ENCODE data around the gene METTL6. TPM values are rescaled to one million over a fixed set of nuclear protein-coding genes. Genes with fewer than 3 reads are reported as not detected.
A peak's percentile ranks its signal among the peaks of the same experiment; 100 is the strongest.
"Not testable (repeated sequence)": the region's sequence is repeated elsewhere in the genome, so short reads cannot be mapped to it uniquely, and the experiment has no call there.

METTL6 gene, protein sequence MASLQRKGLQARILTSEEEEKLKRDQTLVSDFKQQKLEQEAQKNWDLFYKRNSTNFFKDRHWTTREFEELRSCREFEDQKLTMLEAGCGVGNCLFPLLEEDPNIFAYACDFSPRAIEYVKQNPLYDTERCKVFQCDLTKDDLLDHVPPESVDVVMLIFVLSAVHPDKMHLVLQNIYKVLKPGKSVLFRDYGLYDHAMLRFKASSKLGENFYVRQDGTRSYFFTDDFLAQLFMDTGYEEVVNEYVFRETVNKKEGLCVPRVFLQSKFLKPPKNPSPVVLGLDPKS
- total RNA-seq (2014; rRNA removed; shearing (Covaris generic)), result 29.3 and 37.2 TPM in 2 replicates

DNA sequence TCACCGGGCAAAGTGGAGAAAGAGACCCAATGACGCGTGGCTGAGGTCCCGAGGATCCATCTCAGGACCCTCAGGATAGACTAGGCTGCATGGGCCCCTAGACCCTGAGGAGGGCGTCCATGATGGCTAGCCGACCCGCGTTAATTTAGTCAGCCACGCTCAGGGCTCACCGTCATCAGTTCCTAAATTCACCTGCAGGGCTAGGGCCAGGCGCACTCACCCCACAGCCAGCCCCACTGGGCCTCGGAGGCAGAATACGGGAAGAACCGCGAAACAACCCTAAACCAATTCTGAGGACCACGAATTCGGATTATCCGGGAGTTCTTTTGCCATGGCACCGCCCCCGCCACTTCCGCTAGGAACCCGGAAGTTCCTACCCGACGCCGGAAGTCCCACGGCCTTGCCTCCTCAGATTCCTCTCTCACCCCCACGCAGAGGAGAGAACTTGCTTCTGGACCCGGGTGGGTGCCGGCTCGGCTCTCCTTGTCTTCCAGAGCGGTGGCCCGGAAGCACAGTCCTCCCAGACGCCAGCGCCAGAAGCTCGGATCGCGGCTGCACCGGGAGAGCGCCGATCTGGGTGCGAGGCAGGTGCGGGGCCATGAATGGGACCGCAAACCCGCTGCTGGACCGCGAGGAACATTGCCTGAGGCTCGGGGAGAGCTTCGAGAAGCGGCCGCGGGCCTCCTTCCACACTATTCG is at the start of gene METTL6, which contains the start of gene EAF1:
Gene METTL6 (minus strand): TSS at position 363 of the 699 bp plus-strand sequence. CDS start 1,033 bp downstream, outside the sequence.
Gene EAF1 (plus strand): TSS at position 417 of the 699 bp plus-strand sequence. CDS start 182 bp downstream, at position 599.
- peak; percentile 77 for DNase-seq (ENCODE audit: low read depth)

DNA sequence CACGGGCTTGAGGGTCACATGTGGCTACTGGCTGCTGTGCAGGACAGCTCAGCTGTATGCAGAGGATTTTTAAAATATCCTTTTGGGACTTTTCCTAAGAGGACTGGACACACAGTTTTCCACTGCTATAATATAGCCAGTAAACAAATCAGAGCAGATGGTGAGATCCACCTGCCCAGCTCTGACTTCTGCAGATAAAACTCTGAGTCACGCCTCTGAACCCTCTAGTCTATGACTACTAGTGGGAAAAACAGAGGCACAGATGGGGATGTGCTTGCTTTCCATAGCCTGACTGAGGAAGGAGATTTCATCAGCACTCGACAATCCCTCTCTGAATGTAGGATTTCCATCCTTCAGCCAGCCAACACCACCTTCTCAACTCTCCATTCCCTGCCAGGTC is 49.0 kb upstream of the METTL6 start:
- no peak for DNase-seq (ENCODE audit: low read depth)

DNA sequence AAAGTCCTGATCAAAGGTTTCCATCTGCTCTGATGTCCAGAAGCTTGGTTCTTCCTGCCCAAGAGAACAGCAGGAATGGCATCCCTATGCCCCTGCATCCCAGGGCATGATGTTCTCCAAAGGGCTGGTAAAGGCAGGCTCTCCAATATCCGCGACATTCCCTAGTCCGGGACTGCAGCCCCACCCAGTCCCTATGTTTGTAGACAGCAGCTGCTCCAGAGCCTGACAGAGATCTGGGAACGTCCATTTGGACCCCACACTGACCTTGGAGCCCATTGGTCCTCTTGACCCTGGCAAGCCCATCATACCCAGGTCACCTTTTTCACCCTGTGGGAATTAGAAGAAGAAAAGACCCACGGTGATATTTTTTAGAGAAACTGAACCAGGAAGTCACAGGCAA is 47.8 kb upstream of the METTL6 start:
- no peak for DNase-seq (ENCODE audit: low read depth)

DNA sequence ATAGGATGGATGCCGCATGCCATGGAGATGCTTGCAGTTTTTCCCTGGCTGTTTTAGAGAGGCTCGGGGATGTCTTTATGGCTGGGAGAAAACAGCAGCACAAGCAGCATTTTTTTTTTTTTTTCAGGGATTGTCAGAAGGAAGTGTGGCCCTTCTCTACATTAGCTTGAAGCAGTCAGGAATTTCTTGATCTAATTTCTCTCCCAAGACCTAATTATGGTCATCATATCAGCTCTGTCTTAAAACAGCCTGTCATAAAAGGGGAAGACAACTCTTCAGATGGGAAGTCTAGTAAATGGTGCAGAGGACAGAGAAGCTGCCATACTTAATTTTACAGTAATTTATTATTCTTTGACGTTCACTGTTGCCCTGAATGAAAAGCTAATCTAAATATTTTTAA is 44.5 kb upstream of the METTL6 start:
- no peak for DNase-seq (ENCODE audit: low read depth)

DNA sequence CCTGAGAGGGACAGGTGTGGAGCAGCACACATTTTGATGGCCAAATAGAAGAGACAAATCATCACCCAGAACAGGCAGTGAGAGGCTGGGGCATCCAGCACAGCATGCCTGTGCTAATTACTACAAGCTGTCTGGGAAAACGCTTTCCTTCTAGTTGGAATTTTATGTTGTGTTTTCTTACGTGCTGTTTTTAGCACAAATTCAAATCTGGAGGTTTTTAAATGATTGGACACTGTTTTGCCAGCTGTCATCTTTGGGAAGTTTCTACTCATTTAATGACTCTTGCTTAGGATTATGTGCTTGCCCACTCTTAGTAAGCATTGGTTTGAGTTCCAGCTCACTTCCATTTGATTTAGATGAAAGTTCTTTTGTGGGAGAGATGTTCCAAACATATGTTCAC is 43.5 kb upstream of the METTL6 start:
- no peak for DNase-seq (ENCODE audit: low read depth)

DNA sequence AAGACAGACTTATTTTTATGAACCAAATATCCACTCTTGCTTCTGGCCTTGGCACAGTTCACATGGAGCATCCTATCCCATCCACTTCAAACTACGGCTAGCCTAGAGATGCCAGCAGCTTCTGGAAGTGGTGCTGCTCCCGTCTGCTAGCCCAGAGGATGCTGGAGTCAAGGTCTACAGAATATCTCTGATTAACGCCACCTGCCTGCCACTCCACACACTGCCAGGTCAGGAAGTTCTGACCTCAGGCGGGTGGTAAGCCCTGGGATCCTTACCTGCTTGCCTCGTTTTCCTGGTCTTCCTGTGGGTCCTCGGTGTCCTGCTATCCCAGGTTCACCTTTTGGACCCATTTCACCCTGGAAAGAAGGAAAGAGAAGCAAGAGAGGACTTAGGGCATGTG is 42.9 kb upstream of the METTL6 start:
- no peak for DNase-seq (ENCODE audit: low read depth)

DNA sequence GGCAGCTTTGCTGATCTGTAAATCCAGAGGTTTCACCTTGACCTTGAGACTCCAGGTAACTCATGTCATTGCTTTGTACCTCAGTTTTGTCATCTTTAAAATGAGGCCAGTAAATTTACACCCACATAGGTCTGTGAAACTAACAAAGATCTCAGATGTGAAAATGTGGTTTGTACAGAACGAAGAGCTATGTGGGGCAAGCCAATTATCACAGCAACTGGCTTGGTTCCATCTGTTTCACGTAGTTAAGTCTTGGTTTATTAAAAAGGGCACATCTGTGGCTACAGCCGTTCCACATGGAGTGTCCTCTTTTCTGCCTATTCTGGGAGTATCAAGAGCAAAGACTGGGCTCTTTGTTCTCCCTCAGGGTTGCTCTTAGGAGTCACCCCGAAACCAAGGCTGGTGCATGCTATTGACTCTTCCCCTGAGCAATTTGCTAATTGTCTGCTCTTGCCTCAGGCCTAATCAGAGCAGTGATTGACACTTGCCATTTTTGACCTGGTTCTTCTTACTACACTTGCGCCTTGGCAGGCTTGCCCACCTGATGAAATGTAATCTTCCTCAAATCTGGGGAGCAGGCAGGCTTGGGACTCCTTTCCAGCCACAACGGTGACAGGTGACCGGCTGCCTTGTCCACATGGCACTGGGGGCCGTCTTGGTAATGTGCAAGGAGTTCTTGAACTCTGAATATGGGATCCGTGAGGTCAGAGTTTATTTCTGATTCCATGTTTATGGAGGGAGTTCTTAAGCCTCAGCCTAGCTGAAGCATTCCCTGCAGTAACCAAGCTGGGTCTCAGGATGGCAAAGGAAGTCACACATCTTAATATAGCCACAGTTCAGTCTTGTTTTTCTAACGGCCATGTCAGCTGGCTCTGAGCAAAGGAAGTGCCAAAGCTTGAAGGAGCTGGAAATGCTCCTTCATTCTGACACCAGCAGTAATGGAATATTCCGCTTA is 40.2 kb upstream of the METTL6 start:
- no peak for DNase-seq (ENCODE audit: low read depth)

DNA sequence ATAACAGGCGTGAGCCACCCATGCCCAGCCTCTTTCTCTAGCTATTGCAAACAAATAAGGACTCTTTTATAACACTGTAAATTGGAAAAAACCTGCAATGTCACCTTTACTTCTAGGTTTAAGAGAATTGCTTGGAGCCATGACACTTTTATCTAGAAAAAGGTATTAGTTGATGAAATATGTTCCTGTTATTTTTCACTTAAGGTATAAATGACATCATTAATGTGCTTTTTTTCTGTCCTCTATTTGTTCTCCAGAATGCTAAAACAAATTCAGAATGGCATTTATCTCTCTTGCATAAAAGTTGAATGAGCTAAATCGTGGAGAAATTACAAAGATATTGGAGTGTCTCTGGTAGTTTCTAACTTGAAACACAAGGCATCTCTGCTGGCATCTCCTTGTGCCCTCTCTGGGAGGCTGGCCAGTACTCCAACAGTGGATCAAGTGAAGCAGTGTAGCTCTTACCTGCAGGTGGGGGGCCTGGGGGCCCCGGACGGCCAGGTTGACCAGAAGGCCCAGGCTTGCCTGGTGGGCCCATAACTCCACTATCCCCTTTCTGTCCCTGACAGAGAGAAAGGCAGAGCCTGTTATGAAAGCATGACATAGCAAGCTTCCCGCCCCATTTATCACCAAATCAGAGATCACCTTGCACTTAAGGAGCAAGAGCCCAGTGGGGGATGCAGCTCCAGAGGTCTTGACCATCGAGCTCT is 38.7 kb upstream of the METTL6 start:
- no peak for DNase-seq (ENCODE audit: low read depth)

DNA sequence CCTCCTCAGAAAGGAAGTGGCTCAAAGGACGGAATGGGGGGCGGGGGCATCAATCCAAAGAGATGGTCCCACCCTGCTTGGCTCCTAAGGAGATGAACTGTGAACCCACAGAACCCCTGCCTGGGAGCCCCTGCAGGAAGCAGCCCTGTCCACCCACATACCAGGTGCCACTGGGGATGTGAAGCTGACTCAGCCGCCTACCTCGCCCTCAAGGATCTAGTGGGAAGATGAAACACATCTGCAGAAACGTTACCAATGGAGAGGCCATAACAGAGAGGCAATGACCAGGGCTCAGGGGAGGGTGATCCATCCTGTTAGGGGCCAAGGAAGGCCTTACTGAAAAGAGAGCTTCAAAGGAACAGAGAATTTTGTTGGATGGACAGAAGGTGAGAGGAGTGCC is 35.1 kb upstream of the METTL6 start:
- no peak for DNase-seq (ENCODE audit: low read depth)

DNA sequence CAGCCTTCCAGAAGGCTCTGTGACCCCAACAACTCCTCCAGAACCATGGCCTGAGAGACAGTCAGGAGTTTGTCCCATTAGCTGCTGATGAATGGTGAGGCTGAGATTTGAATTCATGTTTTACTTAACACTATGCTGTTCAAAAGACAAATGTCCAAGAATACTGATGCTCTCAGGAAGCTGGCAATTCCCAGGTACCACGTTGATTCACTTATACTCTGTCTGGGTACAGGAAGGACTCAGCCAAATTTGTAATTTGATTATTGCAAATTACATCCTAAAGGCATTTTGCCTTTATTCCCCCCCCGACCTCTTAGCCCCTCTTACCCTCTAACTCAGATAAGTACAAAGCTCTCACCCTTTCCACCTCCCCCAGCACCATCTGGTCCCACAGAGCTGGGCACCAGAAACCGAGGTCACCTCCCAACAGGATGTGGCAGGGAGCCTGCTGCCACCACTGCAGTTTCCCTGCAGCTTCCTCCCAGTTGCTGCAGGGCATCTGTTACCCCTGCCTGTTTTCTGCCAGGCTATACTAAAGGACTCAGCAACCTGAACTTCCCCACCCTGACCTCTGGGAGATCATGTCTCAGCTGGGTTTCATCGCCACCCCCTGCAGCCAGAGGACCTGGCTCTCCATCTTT is 33.7 kb upstream of the METTL6 start:
- no peak for DNase-seq (ENCODE audit: low read depth)

DNA sequence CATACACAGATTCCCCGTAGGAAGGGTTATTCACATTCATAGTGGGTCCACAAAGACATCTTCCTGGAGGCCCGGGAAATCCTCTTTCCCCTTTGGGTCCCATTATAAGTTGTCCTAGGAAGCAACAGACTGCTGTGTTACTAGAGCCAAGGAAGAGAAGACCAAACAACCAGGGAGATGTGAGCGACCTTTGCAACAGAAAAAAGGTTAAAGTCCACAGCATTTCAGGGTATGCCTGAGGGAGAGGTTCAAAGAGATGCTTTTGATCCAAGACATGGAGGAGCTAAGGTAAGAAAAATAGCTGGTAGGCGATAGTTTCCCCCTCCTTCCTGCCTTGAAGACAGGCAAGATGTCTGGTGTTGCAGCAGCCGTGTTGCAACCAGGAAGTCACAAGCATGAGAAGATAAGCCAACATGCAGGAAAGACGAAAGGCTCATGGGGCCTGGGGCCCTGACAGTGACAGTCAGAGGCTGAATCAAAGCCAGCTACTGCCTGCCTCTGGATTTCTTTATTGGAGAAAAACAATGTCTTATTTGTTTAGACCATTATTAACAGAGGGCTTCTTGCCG is 31.0 kb upstream of the METTL6 start:
- no peak for DNase-seq (ENCODE audit: low read depth)

DNA sequence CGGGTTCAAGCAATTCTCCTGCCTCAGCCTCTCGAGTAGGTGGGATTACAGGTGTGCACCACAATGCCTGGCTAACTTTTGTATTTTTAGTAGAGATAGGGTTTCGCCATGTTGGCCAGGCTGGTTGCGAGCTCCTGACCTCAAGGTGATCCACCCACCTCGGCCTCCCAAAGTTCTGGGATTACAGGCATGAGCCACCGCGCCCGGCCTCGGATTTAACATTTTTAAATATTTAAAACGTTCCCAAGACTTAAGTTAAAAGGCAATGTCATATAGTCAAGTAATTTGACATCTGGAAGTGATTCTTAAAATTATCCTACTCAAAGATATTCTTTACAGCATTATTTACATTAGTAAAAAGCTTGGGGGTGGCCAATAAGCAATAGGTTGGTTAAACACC is 29.6 kb upstream of the METTL6 start:
- DNase-seq (ENCODE audit: low read depth), result not testable (repeated sequence)

DNA sequence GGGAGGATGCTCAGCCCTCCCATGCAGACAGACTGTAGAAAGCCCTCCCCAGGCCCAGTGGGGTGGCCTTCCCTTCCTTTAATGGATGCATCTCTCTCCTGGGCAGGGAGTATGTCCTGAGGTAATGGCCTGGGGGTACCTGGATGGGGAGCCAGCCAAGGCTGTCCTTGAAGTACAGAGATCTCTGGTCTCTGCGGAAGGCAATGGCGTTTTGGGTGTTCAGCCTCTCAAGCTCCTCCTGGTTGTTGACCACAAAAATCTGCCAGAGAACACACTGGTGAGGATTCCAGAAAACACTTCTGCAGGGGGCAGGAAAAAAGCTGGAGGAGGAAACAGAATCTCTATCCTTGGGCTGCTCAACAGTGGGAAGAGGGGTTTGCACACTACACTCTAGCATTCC is 29.0 kb upstream of the METTL6 start:
- no peak for DNase-seq (ENCODE audit: low read depth)

DNA sequence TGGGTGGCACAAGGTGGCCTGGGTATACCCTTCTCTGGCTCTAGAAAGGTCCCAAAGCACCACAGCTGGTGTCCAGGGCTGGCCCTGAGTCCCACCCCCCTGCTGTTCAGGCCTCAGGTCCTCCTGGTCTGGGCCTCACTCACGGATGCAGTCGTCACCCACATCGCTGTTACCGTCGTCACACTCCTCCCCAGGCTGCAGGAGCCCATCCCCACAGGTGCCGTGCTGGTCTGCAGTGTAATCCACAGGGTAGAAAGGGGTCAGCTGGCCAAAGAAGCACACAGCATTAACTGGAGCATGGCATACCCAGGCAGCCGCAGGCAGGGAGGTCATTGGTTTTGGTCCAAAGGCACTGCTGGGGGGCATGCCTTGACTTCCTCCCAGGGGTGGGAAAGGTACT is 28.4 kb upstream of the METTL6 start:
- DNase-seq (ENCODE audit: low read depth), result no peak

DNA sequence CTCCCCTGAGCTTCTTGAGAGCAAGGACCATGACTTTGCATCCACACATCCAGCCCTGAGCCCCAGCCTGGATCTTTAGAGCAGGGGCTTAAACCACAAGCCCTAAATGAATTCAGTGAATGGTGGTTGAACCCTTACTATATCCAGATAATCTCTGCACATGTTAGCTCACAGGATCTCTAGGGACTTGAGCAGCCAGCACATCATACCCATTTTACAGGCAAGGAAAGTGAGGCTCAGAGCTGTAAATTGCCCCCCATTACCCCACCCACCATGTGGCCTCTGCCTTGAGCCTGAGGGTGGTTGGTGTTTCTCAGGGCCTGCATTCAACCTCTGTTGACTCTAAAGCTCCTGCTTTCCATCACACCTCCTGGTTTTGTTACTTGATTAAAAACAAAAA is 27.6 kb upstream of the METTL6 start:
- no peak for DNase-seq (ENCODE audit: low read depth)

DNA sequence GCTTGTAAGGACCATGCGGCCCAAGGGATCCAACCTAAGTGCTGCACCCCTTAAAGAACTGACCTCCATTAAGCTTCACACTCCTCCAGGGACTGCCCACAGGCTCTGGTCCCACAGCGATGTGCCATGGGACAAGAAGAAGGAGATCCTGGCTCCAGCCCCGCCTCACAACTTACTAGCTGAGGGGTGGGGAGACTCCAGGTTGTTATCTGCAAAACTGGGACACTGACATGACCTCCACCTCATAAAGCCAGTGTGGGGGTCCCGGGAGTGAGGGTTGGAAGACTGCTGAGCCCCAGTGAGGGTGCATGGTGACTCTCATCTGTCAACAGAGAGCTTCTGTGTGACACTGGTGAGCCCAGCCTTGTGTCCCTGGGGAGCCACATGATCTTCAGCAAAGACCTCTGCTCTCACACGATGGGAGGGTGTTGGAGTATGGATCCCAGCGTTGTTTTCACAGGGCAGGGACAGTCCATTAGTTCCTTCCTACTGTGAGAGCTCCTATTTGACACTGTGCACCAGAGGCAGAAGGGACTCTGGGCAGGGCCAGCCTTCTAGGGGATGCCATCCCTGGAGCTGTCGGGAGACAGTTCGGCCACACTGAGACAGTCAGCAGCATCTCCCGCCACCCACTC is 26.8 kb upstream of the METTL6 start:
- no peak for DNase-seq (ENCODE audit: low read depth)

DNA sequence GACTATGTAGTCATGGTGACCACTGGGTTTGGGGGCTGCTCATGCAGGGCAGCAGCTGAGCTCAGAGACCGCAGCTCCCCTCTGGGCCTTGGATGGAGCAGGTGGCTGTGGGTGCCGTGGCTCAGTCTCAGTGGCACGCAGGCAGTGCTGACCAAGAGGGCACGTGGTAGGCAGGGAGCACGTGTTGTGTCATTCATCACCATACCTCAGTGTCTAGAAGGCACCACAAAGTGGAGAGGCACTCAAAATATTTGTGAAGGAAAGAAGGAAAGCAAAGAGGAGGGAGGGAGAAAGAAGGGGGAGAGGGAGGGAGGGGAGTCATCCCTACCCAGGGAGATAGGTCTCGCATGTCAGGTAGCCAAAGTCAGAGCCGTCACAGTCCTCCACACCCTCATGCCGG is 26.2 kb upstream of the METTL6 start:
- no peak for DNase-seq (ENCODE audit: low read depth)

DNA sequence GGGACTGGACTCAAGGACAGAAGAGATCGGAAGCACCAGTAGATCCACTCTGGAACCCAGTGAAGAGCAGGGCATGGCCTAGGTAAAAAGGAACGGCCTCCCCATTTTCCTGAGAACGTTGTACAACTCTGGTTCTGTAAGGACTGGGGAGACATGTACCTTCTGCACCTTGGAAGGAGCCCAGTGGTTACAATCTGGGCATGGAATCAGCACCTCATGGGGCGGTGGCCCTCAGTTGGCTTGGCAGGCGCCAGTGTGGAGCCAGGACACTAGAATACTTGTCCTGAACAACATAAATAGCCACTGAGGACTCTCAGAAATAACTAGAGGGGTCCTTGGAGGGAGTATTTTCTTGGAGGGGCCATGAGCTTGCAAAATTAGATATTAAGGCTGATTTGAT is 25.6 kb upstream of the METTL6 start:
- DNase-seq (ENCODE audit: low read depth), result no peak

DNA sequence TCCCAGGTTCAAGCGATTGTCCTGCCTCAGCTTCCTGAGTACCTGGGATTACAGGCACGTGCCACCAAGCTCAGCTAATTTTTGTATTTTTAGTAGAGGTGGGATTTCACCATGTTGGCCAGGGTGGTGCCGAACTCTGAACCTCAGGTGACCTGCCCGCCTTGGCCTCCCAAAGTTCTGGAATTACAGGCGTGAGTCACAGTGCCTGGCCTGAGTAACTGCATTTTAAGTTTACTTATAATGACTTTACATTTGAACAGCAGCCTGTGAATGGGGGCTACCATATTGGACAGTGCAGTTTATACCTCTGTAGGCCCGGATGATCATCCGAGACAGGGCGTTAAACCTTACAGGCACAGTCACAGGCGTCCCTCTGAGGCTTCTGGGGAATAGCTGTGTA is 24.8 kb upstream of the METTL6 start:
- no peak for DNase-seq (ENCODE audit: low read depth)
